Cortex of kidney (tissue), 1 donor: ENCODE results near the gene NDUFB2.
"Not testable (repeated sequence)": the region's sequence is repeated elsewhere in the genome, so short reads cannot be mapped to it uniquely, and the experiment has no call there.

Experiments
- DNase-seq: peaks from one replicate; lab custom pipeline; 2025; lab: John Stamatoyannopoulos, UW

NDUFB2 gene

DNA sequence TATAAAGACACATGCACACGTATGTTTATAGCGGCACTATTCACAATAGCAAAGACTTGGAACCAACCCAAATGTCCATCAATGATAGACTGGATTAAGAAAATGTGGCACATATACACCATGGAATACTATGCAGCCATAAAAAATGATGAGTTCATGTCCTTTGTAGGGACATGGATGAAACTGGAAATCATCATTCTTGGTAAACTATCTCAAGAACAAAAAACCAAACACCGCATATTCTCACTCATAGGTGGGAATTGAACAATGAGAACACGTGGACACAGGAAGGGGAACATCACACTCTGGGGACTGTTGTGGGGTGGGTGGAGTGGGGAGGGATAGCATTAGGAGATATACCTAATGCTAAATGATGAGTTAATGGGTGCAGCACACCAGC lies 46.7 kb downstream of the NDUFB2 start:
- not testable (repeated sequence) for DNase-seq

DNA sequence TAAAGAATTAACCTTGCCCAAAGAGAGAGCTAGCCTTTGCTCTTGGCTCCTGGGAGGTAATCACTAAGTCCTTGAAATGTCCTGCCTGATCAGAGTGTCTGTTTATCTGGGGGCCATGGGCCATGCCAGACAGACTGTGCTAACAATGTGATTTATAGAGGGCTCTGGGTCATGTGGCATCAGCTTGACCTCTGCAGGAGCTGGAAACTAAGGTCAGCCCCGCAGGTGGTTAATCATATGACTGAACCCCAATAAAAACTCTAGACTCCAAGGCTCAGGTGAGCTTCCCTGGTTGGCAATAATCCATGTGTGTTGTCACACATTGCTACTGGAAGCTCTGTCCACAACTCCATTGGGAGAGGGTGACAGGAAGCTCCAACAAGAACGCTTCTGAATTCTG lies 47.5 kb downstream of the NDUFB2 start:
- no peak for DNase-seq

DNA sequence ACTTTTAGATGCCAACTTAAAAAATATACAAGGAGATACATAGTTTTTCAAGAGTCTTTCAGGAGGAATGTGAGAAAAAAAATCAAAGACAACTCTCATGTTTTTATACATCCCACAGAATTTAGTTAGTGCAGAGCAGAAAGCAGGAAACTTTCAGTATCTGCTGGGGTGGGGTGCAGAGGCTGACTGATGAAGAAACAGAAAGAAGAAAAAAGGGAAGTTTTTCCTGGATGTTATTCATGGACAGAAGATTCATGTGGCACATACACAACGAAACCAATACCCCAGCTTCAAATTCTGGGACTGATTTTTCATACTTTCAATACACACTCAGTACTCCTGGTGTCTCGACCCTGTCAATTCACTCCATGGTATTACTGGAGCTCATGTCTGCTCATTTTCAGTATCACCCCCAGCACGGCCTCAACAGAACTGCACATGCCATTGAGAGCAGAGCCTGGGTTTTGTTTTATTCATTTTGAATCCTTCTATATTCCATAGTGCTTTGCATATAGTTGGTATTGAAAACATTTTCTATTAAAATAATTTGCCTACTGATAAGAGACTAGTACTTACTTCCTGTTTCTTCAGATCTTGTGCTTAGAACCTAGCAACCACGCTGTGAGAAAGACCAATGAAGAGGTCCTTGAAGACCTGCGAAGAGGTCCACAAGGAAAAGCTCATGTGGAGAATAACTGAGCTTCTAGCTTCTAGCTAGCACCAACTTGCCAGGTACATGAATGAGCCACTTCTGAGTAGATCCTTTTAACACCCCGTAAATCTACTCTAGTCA lies 49.0 kb downstream of the NDUFB2 start:
- no peak for DNase-seq

DNA sequence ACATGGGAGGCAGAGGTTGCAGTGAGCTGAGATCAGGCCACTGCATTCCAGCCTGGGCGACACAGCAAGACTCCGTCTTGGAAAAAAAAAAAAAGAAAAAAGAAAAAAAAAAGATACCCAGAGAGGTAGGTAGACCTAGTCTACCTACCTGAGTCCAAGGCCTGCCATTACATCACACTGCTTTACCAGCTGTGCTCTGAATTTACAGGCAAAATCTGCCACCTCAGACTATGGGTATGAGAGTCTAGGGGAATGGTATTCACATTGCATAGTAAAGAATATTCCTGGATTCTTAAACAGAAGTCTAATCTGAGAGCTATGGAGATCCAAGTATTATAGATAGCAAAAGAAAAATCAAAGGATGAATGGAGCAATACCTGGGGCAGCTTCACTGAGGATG lies 50.2 kb downstream of the NDUFB2 start:
- no peak for DNase-seq

GRCh38 chr7:140752533-140752932 lies 56.0 kb downstream of the NDUFB2 start:
- no peak for DNase-seq

- no peak for DNase-seq
Measured at GRCh38 chr7:140754506-140754905, 58.0 kb downstream of the NDUFB2 start.
